ENCODE measurements around the gene KRCC1.

The KRCC1 gene

DNA sequence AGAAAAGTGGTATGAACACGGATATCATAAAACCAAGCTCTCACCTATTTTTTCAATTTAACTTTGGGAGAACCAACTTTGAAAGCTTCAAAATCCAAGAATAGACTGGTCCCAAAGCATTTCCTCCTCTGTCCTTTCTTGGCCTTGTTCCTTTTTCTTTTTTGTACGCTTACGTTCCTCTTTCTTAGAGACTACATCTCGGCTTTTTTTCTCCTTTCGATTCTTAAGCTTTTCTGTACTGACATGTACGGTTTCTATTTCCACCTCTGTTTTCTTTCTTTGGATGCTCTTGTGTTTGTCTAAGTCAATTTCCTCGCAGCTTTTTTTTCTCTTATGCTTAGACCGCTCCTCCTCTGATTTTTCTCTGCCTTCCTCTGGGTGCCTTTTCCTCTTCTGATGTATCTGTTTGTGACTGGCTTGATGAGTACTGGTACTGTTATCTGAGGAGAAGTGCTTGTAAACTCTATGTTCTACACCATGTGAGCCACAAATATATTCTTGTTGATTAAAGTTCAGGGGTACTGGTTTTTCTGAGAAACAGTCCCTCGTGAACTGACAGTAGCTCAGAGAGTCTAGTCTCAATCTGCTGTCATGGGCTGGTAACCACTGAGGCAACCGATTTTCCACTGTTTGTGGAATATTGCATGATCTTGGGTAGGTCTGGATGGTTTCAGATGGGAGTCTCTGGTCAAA is 27.7 kb downstream of the KRCC1 start:
- no peak for ATAC-seq
- TF ChIP-seq OSR1 (CRISPR knock-in tag; IDR thresholded peaks at IDR 0.05) (no peak), TOX (CRISPR knock-in tag; IDR thresholded peaks at IDR 0.05; ENCODE audit: borderline replicate concordance) (no peak), RARB (CRISPR knock-in tag; IDR thresholded peaks at IDR 0.05) (no peak), ARNTL (CRISPR knock-in tag; IDR thresholded peaks at IDR 0.05; ENCODE audit: borderline replicate concordance, low read depth) (no peak), POU6F1 (CRISPR knock-in tag; IDR thresholded peaks at IDR 0.05; ENCODE audit: borderline replicate concordance, low read depth) (no peak), PATZ1 (CRISPR knock-in tag; IDR thresholded peaks at IDR 0.05; ENCODE audit: borderline replicate concordance) (no peak), GLIS3 (CRISPR knock-in tag; IDR thresholded peaks at IDR 0.05) (no peak), BACH2 (CRISPR knock-in tag; IDR thresholded peaks at IDR 0.05; ENCODE audit: borderline replicate concordance) (no peak), TCF4 (CRISPR knock-in tag; IDR thresholded peaks at IDR 0.05; ENCODE audit: borderline replicate concordance) (no peak)

DNA sequence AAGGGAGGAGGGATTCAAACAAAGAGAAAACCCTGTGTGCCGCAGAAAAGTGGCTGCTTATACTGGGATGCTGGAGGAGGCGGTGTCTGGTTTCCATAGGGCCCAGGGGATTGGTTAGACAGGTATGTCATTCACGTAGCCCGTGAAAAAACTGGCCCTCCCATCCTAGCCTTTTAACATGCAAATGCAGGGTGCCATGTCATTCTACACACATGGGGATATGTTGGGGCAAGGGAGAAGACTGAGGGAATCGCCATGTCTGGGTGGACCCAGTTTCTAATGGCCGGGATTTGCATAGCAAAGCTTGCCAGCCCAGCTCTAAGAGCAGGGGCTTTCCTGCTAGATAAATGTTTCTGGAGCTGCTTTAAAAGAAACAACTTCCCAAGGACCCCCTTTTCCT is 31.1 kb downstream of the KRCC1 start:
- TF ChIP-seq OSR1 (CRISPR knock-in tag; IDR thresholded peaks at IDR 0.05) (no peak), ZFP30 (CRISPR knock-in tag; IDR thresholded peaks at IDR 0.05) (no peak), RARB (CRISPR knock-in tag; IDR thresholded peaks at IDR 0.05) (no peak), ARNTL (CRISPR knock-in tag; IDR thresholded peaks at IDR 0.05; ENCODE audit: borderline replicate concordance, low read depth) (no peak), CSDC2 (CRISPR knock-in tag; IDR thresholded peaks at IDR 0.05) (no peak), PATZ1 (CRISPR knock-in tag; IDR thresholded peaks at IDR 0.05; ENCODE audit: borderline replicate concordance) (no peak), TSHZ2 (CRISPR knock-in tag; IDR thresholded peaks at IDR 0.05) (no peak), ESRRG (CRISPR knock-in tag; IDR thresholded peaks at IDR 0.05) (no peak), TOX (CRISPR knock-in tag; IDR thresholded peaks at IDR 0.05; ENCODE audit: borderline replicate concordance) (no peak), ZNF565 (CRISPR knock-in tag; conservative IDR thresholded peaks at IDR 0.05; ENCODE audit: low read depth) (no peak), ZFP3 (CRISPR knock-in tag; IDR thresholded peaks at IDR 0.05) (no peak), ZC3H10 (CRISPR knock-in tag; IDR thresholded peaks at IDR 0.05) (no peak), CSRNP3 (CRISPR knock-in tag; IDR thresholded peaks at IDR 0.05) (no peak), POU6F1 (CRISPR knock-in tag; IDR thresholded peaks at IDR 0.05; ENCODE audit: borderline replicate concordance, low read depth) (no peak), ISL1 (CRISPR knock-in tag; IDR thresholded peaks at IDR 0.05) (no peak), PPARA (CRISPR knock-in tag; IDR thresholded peaks at IDR 0.05; ENCODE audit: borderline replicate concordance) (no peak), BACH2 (CRISPR knock-in tag; IDR thresholded peaks at IDR 0.05; ENCODE audit: borderline replicate concordance) (no peak), CREB5 (CRISPR knock-in tag; IDR thresholded peaks at IDR 0.05; ENCODE audit: low read depth) (no peak), GLIS3 (CRISPR knock-in tag; IDR thresholded peaks at IDR 0.05) (no peak)
- ATAC-seq = no peak

Data from SK-N-SH treated with all-trans-retinoic acid at 6 μM for 48 hours (cell line).